Measurements from ENCODE around the gene CA5A. TPM values are rescaled to one million over a fixed set of nuclear protein-coding genes. Genes with fewer than 3 reads are reported as not detected.

CA5A gene
- total and polyA plus RNA-seq, 2 experiments from 2014 or later, result 1.0 to 1.9 TPM

- no peaks in the 10 kb centered on the region for H3K36me3 ChIP-seq (replicated peaks; ENCODE audit: insufficient read depth, low read depth)
- H4K20me1 ChIP-seq (ENCODE audit: insufficient read depth, poor library complexity, severe bottlenecking), result no peaks in the 10 kb centered on the region
- H3K9me2 ChIP-seq (replicated peaks; ENCODE audit: insufficient read depth), result no peaks in the 10 kb centered on the region
- no peak overlapping the region for H2AFZ ChIP-seq
- no peaks in the 10 kb centered on the region for H3K27me3 ChIP-seq
- peaks cover 57% of the 10 kb centered on the region for H3K79me2 ChIP-seq
- no peak for DNase-seq (ENCODE audit: low spot score)
- WGBS (ENCODE audit: low lambda C conversion rate, missing lambda C conversion rate), result 95% methylated on average over 3 of the region's 3 CpGs
- H3K27ac ChIP-seq, result no peak overlapping the region
- TF ChIP-seq CTCF (IDR thresholded peaks at IDR 0.05; ENCODE audit: poor library complexity) (no peak), EZH2phosphoT487 (IDR thresholded peaks at IDR 0.05; ENCODE audit: low read depth, severe bottlenecking, unreplicated experiment) (no peak), EZH2 (IDR thresholded peaks at IDR 0.05; ENCODE audit: borderline replicate concordance) (no peak)
- H3K4me2 ChIP-seq, result no peak overlapping the region
- H3K9me3 ChIP-seq (ENCODE audit: low read depth), result peaks cover 11% of the 10 kb centered on the region
- no peaks in the 10 kb centered on the region for H3K4me1 ChIP-seq (ENCODE audit: insufficient read depth)
- no peak overlapping the region for H3K4me3 ChIP-seq
These were observed 37.4 kb upstream of the CA5A start for GRCh38 chr16:87973717-87974116.

- no peaks in the 10 kb centered on the region for H4K20me1 ChIP-seq (ENCODE audit: insufficient read depth, poor library complexity, severe bottlenecking)
- DNase-seq (ENCODE audit: low spot score), result no peak
- H3K4me3 ChIP-seq, result peak overlapping the region; percentile 4
- peaks cover 11% of the 10 kb centered on the region for H3K9me3 ChIP-seq (ENCODE audit: low read depth)
- peaks cover 70% of the 10 kb centered on the region for H3K79me2 ChIP-seq
- no peaks in the 10 kb centered on the region for H3K9me2 ChIP-seq (replicated peaks; ENCODE audit: insufficient read depth)
- WGBS (ENCODE audit: low lambda C conversion rate, missing lambda C conversion rate), result 100% methylated on average over 2 of the region's 2 CpGs
- no peaks in the 10 kb centered on the region for H3K36me3 ChIP-seq (replicated peaks; ENCODE audit: insufficient read depth, low read depth)
- no peak overlapping the region for H3K4me2 ChIP-seq
- TF ChIP-seq CTCF (IDR thresholded peaks at IDR 0.05; ENCODE audit: poor library complexity) (no peak), EZH2phosphoT487 (IDR thresholded peaks at IDR 0.05; ENCODE audit: low read depth, severe bottlenecking, unreplicated experiment) (no peak), EZH2 (IDR thresholded peaks at IDR 0.05; ENCODE audit: borderline replicate concordance) (no peak)
- H3K27me3 ChIP-seq, result no peaks in the 10 kb centered on the region
- no peak overlapping the region for H3K27ac ChIP-seq
- H2AFZ ChIP-seq, result no peak overlapping the region
- peaks cover 5% of the 10 kb centered on the region for H3K4me1 ChIP-seq (ENCODE audit: insufficient read depth)
These were observed 35.6 kb upstream of the CA5A start for GRCh38 chr16:87971933-87972332.

GRCh38 chr16:87970186-87970585 is 33.9 kb upstream of the CA5A start:
- Histone ChIP-seq H3K9me3 (ENCODE audit: low read depth) (peaks cover 11% of the 10 kb centered on the region), H3K4me3 (no peak overlapping the region), H4K20me1 (ENCODE audit: insufficient read depth, poor library complexity, severe bottlenecking) (no peaks in the 10 kb centered on the region), H3K27me3 (no peaks in the 10 kb centered on the region), H3K4me1 (ENCODE audit: insufficient read depth) (peaks cover 12% of the 10 kb centered on the region), H2AFZ (no peak overlapping the region), H3K9me2 (replicated peaks; ENCODE audit: insufficient read depth) (no peaks in the 10 kb centered on the region), H3K36me3 (replicated peaks; ENCODE audit: insufficient read depth, low read depth) (no peaks in the 10 kb centered on the region), H3K27ac (no peak overlapping the region), H3K4me2 (no peak overlapping the region), H3K79me2 (peaks cover 84% of the 10 kb centered on the region)
- no peak for DNase-seq (ENCODE audit: low spot score)
- TF ChIP-seq EZH2 (IDR thresholded peaks at IDR 0.05; ENCODE audit: borderline replicate concordance) (no peak), CTCF (IDR thresholded peaks at IDR 0.05; ENCODE audit: poor library complexity) (no peak), EZH2phosphoT487 (IDR thresholded peaks at IDR 0.05; ENCODE audit: low read depth, severe bottlenecking, unreplicated experiment) (no peak)
- 63% methylated on average over 3 of the region's 3 CpGs for WGBS (ENCODE audit: low lambda C conversion rate, missing lambda C conversion rate)

- Histone ChIP-seq H3K79me2 (peaks cover 85% of the 10 kb centered on the region), H3K4me3 (no peak overlapping the region), H3K4me1 (ENCODE audit: insufficient read depth) (peaks cover 12% of the 10 kb centered on the region), H3K27ac (peak overlapping the region; percentile 16), H3K27me3 (no peaks in the 10 kb centered on the region), H3K4me2 (no peak overlapping the region), H2AFZ (no peak overlapping the region), H3K9me2 (replicated peaks; ENCODE audit: insufficient read depth) (no peaks in the 10 kb centered on the region), H3K36me3 (replicated peaks; ENCODE audit: insufficient read depth, low read depth) (no peaks in the 10 kb centered on the region), H4K20me1 (ENCODE audit: insufficient read depth, poor library complexity, severe bottlenecking) (no peaks in the 10 kb centered on the region), H3K9me3 (ENCODE audit: low read depth) (peaks cover 11% of the 10 kb centered on the region)
- 43% methylated on average over 7 of the region's 7 CpGs for WGBS (ENCODE audit: low lambda C conversion rate, missing lambda C conversion rate)
- TF ChIP-seq EZH2 (IDR thresholded peaks at IDR 0.05; ENCODE audit: borderline replicate concordance), result no peak
- no peak for TF ChIP-seq CTCF (IDR thresholded peaks at IDR 0.05; ENCODE audit: poor library complexity)
- no peak for TF ChIP-seq EZH2phosphoT487 (IDR thresholded peaks at IDR 0.05; ENCODE audit: low read depth, severe bottlenecking, unreplicated experiment)
- DNase-seq (ENCODE audit: low spot score), result no peak
These were observed 32.2 kb upstream of the CA5A start for GRCh38 chr16:87968541-87968940.
